Renal cortex interstitium (tissue), 15 donors: ENCODE measurements around the gene BRWD1. TPM values are rescaled to one million over a fixed set of nuclear protein-coding genes. Genes with fewer than 3 reads are reported as not detected.

Experiments used
- DNase-seq, 11 donors: peaks; one replicate each; pipeline ENCODE4 v3.0.0-alpha.2; 2013; ENCODE audit warnings: low read depth in 9 of 11, low spot score in 4 of 11; ENCODE audit errors: extremely low read depth in 1 of 11
- long read RNA-seq, 16 experiments: transcript quantifications; one replicate each; lab custom pipeline, GENCODE V29; 2026
- polyA plus RNA-seq, 3 donors: library from polyadenylated mRNA; unstranded; fragments of 120-200 nt; gene quantifications; one replicate each; pipeline ENCODE4 v1.2.1, GENCODE V29; 2013; ENCODE audit not compliant: insufficient read length in 3 of 3

Gene BRWD1
- polyA plus RNA-seq = 10 to 100 TPM; 43.9 to 54.7 (median 50.9) TPM
- long read RNA-seq, donor 1, transcript BRWD1-202 (5 exons, 2,495 nt) = major isoform, 7 of 7 reads
- long read RNA-seq, donor 1, partial matches to known transcripts = 0 of 7 reads
- long read RNA-seq, donor 1, other reads (novel, unspliced or antisense) = 0 of 7 reads
- long read RNA-seq, donor 2, transcript BRWD1-202 (5 exons, 2,495 nt) = major isoform, 7 of 7 reads
- long read RNA-seq, donor 2, partial matches to known transcripts = 0 of 7 reads
- long read RNA-seq, donor 2, other reads (novel, unspliced or antisense) = 0 of 7 reads
- long read RNA-seq, donor 3, full-length matches to known transcripts = 22 of 22 reads
- long read RNA-seq, donor 3, partial matches to known transcripts = 0 of 22 reads
- long read RNA-seq, donor 3, other reads (novel, unspliced or antisense) = 0 of 22 reads
- long read RNA-seq, donor 4, transcript BRWD1-202 (5 exons, 2,495 nt) = major isoform, 10 of 10 reads
- long read RNA-seq, donor 4, partial matches to known transcripts = 0 of 10 reads
- long read RNA-seq, donor 4, other reads (novel, unspliced or antisense) = 0 of 10 reads
- long read RNA-seq, donor 5, transcript BRWD1-202 (5 exons, 2,495 nt) = major isoform, 15 of 15 reads
- long read RNA-seq, donor 5, partial matches to known transcripts = 0 of 15 reads
- long read RNA-seq, donor 5, other reads (novel, unspliced or antisense) = 0 of 15 reads
- long read RNA-seq, donor 6, transcript BRWD1-202 (5 exons, 2,495 nt) = major isoform, 9 of 11 reads
- long read RNA-seq, donor 6, partial matches to known transcripts = 0 of 11 reads
- long read RNA-seq, donor 6, other reads (novel, unspliced or antisense) = 0 of 11 reads
- long read RNA-seq, donor 7, transcript BRWD1-202 (5 exons, 2,495 nt) = major isoform, 7 of 7 reads
- long read RNA-seq, donor 7, partial matches to known transcripts = 0 of 7 reads
- long read RNA-seq, donor 7, other reads (novel, unspliced or antisense) = 0 of 7 reads
- long read RNA-seq, donor 8, transcript BRWD1-202 (5 exons, 2,495 nt) = major isoform, 12 of 13 reads
- long read RNA-seq, donor 8, partial matches to known transcripts = 0 of 13 reads
- long read RNA-seq, donor 8, other reads (novel, unspliced or antisense) = 0 of 13 reads
- long read RNA-seq, donor 9, transcript BRWD1-202 (5 exons, 2,495 nt) = major isoform, 7 of 9 reads
- long read RNA-seq, donor 9, partial matches to known transcripts = 0 of 9 reads
- long read RNA-seq, donor 9, other reads (novel, unspliced or antisense) = 0 of 9 reads
- long read RNA-seq, donor 10, full-length matches to known transcripts = 7 of 7 reads
- long read RNA-seq, donor 10, partial matches to known transcripts = 0 of 7 reads
- long read RNA-seq, donor 10, other reads (novel, unspliced or antisense) = 0 of 7 reads
- long read RNA-seq, donor 11, transcript BRWD1-202 (5 exons, 2,495 nt) = major isoform, 6 of 6 reads
- long read RNA-seq, donor 11, partial matches to known transcripts = 0 of 6 reads
- long read RNA-seq, donor 11, other reads (novel, unspliced or antisense) = 0 of 6 reads
- long read RNA-seq, donor 12, transcript BRWD1-202 (5 exons, 2,495 nt) = major isoform, 6 of 6 reads
- long read RNA-seq, donor 12, partial matches to known transcripts = 0 of 6 reads
- long read RNA-seq, donor 12, other reads (novel, unspliced or antisense) = 0 of 6 reads
- long read RNA-seq, donor 13, full-length matches to known transcripts = 16 of 16 reads
- long read RNA-seq, donor 13, partial matches to known transcripts = 0 of 16 reads
- long read RNA-seq, donor 13, other reads (novel, unspliced or antisense) = 0 of 16 reads
- long read RNA-seq, donor 14, transcript BRWD1-202 (5 exons, 2,495 nt) = major isoform, 10 of 10 reads
- long read RNA-seq, donor 14, partial matches to known transcripts = 0 of 10 reads
- long read RNA-seq, donor 14, other reads (novel, unspliced or antisense) = 0 of 10 reads
- long read RNA-seq, donor 15, transcript BRWD1-202 (5 exons, 2,495 nt) = major isoform, 5 of 5 reads
- long read RNA-seq, donor 15, partial matches to known transcripts = 0 of 5 reads
- long read RNA-seq, donor 15, other reads (novel, unspliced or antisense) = 0 of 5 reads
- long read RNA-seq, donor 16, transcript BRWD1-202 (5 exons, 2,495 nt) = major isoform, 26 of 27 reads
- long read RNA-seq, donor 16, partial matches to known transcripts = 0 of 27 reads
- long read RNA-seq, donor 16, other reads (novel, unspliced or antisense) = 0 of 27 reads

DNA sequence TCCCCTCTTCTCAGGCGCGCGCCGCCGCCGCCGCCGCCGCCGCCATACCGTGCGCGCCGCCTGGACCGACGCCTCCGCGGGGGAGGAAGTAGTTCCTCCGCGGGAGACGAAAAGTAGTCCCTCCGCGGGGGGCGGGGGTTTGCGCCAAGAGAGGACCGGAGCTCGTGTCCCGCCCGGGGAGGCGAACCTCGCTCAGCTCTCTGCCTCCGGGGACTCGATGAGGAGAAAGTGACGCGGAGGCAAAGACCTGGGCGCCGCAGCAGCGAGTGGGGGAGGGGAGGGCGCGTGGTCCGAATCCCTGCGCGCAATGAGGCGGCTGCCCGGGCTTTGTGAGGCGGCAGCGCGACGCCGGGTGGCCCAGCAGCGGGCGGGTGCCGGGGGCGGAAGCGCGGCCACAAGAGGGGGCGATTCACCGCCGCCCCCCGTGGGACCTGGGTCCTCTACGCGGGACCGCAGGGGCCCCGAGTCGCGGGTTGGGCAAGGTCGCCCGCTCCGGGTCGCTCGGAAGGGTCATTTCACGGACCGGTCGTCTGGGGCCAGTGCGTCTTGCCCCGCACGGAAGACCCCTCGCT is at the start of gene BRWD1:
TSS of gene BRWD1 (minus strand) at position 62 of the 572 bp plus-strand sequence. CDS start 141 bp downstream, outside the sequence.
- peak; percentile 57 to 84 (median 76) for DNase-seq

DNA sequence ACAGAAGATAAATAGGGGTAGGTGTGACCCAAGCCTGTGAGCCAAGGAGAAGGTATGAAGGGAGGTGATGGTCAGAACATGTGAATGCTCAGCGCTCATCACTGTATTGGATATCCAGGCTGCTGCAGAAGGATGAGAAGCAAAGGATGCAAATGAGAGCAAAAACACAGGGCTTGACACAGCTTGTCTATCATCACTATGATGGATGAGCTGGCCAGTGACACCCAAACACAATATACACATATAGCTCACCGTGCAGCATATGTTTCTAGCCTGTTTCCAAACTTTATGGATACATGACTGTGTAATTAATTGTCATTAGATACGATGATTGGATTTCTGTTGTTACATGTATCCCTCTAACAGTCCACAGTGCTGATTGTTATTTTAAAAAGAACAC is 49.3 kb upstream of the BRWD1 start:
- no peak for DNase-seq

- DNase-seq = no peak
These were observed 46.0 kb upstream of the BRWD1 start for GRCh38 chr21:39359382-39359781.

DNA sequence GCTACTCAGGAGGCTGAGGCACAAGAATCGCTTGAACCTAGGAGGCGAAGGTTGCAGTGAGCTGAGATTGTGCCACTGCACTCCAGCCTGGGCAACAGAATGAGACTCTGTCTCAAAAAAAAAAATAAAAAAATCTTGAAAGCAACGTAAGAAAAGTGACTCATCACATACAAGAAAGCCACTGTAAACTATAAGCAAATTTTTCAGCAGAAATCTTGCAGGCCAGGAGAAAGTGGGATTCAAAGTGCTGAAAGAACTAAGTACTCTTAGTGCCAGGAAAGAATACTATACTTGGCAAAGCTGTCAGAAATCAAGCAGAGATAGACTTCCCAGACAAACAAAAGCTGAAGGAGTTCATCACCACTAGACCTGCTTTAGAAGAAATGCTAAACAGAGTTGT is 39.9 kb upstream of the BRWD1 start:
- no peak for DNase-seq

GRCh38 chr21:39350094-39351005 is 36.9 kb upstream of the BRWD1 start:
- no peak for DNase-seq

DNA sequence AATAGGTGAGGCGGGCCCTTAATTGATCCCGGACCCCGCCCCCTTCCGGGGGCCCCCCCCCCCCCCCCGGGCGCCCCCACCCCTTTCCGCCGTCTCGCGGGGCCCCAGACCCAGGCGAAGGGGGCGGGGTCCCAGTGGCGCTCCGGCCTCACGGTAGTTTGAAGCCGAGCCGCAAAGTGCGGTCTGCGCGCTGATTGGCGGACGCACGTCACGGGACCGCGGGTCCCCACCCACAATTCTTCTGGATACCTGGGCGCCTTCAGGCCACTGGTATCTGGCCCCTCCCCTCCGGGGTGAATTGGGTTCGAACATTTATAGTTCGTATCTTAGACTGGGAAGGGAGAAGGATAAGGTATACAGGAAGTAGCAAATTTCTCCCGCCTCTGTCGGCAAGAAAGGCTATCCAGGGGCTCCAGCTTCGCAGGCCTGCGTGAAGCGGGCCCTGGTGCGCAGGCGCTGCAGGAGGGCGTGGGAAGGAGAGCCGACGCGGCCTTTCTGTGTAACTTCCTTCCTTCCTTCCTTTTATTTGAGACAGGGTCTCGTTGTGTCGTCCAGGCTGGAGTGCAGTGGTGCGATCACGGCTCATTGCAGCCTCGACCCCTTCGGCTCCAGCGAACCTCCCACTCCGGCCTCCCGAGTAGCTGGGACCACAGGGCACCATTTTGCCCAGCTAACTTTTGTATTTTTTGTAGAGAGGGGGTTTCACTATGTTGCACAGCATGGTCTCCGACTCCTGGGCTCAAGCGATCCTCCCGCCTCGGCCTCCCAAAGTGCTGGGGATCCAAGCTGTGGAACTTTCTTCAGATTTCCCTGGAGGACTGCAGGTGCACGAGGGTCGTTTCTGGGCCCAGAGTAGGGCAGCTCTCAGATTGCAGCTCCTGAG is 36.0 kb upstream of the BRWD1 start:
- peak; percentile 90 to 97 (median 96) for DNase-seq

GRCh38 chr21:39348355-39349210 is 35.2 kb upstream of the BRWD1 start, which contains the start of gene HMGN1:
Gene HMGN1 (minus strand): TSS chr21:39349088. CDS start chr21:39348917, 171 bp downstream.
- DNase-seq = peak; percentile 65 to 90 (median 83)

- DNase-seq = no peak
These were observed 34.6 kb upstream of the BRWD1 start for GRCh38 chr21:39348040-39348354.

DNA sequence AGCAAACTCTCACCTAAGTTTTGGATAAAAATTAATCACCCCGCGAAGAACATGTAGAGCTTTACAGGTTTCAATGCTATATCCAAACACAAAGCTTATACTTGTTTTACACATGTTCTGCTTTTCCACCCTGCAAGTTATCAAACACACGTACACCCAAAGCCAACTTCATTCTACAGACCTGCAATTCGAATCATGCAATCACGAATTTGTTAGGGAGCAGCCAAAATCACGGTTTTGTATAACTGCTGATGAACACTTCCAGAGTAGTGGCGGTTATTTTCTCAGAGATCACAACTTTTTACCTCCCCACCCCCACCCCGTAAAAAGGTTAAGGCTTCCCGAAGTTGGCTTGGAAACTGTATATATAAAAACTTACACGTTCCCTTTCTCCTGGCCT is 34.1 kb upstream of the BRWD1 start:
- no peak for DNase-seq

GRCh38 chr21:39346671-39347331 is 33.4 kb upstream of the BRWD1 start:
- DNase-seq = no peak

- no peak for DNase-seq
These were observed 32.8 kb upstream of the BRWD1 start for GRCh38 chr21:39346206-39346605.

DNA sequence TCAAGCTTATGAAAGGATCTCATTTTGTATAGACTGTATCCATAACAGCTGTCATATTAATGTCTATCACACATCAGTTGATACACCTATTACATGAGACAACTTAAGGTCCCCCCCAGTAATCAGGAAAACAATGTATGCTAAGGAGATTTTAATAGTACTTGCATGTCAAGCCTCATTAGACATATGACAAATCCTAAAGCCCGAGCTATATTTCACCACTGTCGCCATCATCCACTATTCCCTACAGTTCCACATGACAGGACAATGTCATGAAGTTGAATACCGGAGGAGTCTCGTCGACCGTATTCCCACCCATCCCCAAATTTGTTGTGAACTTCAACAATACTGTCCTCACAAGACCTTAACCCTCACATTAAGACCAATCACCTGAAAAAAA is 32.0 kb upstream of the BRWD1 start:
- no peak for DNase-seq

DNA sequence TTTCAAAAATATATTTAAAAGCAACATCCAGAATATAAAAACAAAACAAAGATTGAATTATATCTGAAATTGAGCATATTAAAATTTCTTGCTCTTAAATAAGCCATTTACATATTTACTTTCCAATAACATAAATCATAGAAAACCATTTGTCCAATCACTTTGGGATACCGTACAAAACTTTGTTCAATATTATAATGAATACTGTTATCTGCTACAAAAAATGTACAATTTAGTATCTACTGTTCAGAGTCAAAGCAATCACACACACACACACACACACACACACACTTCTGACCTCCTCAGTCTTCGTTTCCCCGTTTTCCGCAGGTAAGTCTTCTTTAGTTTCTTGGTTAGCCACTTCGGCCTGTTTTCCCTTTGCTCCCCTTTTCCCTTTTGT is 31.4 kb upstream of the BRWD1 start:
- no peak for DNase-seq
